Naive B cell (primary cell): ENCODE measurements around the gene SNED1. TPM values are rescaled to one million over a fixed set of nuclear protein-coding genes. Genes with fewer than 3 reads are reported as not detected.

Source experiments
- ATAC-seq, 2 donors: fragments of 150-1000 bp; cut with Tn5 transposase; 2 replicates each; pipeline ENCODE4 v1.10.0; 2021; ENCODE audit warnings: low read depth in 2 of 2, mild to moderate bottlenecking in 2 of 2, moderate library complexity in 2 of 2
- DNase-seq: peaks from one replicate; pipeline ENCODE4 v3.0.0; 2022
- H3K27ac Mint-ChIP-seq, 6 donors: one replicate each; pipeline ENCODE4 v1.8.0; 2020 to 2022; ENCODE audit warnings: mild to moderate bottlenecking in 6 of 6, mixed read lengths in 6 of 6, moderate library complexity in 5 of 6, inconsistent platforms in 2 of 6
- H3K27me3 Mint-ChIP-seq, 3 donors: one replicate each; pipeline ENCODE4 v1.8.0; 2021 to 2022; ENCODE audit warnings: mixed read lengths in 3 of 3, mild to moderate bottlenecking in 1 of 3
- H3K36me3 Mint-ChIP-seq, 2 donors: one replicate each; pipeline ENCODE4 v1.8.0; 2020 to 2022; ENCODE audit warnings: mixed read lengths in 2 of 2, inconsistent platforms in 1 of 2, mild to moderate bottlenecking in 1 of 2
- H3K4me1 Mint-ChIP-seq, 3 donors: one replicate each; pipeline ENCODE4 v1.8.0; 2020 to 2022; ENCODE audit warnings: mixed read lengths in 3 of 3, inconsistent platforms in 1 of 3, mild to moderate bottlenecking in 1 of 3, moderate library complexity in 1 of 3
- H3K4me3 Mint-ChIP-seq, 8 donors: one replicate each; pipeline ENCODE4 v1.8.0; 2020 to 2022; ENCODE audit warnings: mild to moderate bottlenecking in 8 of 8, mixed read lengths in 8 of 8, moderate library complexity in 8 of 8, inconsistent platforms in 2 of 8
- H3K9me3 Mint-ChIP-seq, 7 donors: one replicate each; pipeline ENCODE4 v1.8.0; 2020 to 2022; ENCODE audit warnings: mixed read lengths in 7 of 7, mild to moderate bottlenecking in 5 of 7, inconsistent platforms in 2 of 7, moderate library complexity in 1 of 7
- polyA plus RNA-seq, 6 donors: library from polyadenylated mRNA; unstranded; fragments of 300-500 nt; fragmentation: Illumina TruSeq; gene quantifications; one replicate each; pipeline ENCODE4 v1.2.3, GENCODE V29; 2021; ENCODE audit warnings: low read depth in 6 of 6

The SNED1 gene
- polyA plus RNA-seq, 6 donors from 2014 or later, result 0.75 to 3.2 (median 1.3) TPM

- H3K9me3 Mint-ChIP-seq, result no peaks in the 10 kb centered on the region
- H3K36me3 Mint-ChIP-seq, result no peaks in the 10 kb centered on the region
- H3K27ac Mint-ChIP-seq, result peak overlapping the region in 1 of 6 donors; percentile 30
- H3K4me3 Mint-ChIP-seq, result no peak overlapping the region
- ATAC-seq (no peak), DNase-seq (no peak)
- peaks cover 5 to 17% (median 15%) of the 10 kb centered on the region in 3 donors for H3K4me1 Mint-ChIP-seq
- H3K27me3 Mint-ChIP-seq, result peaks cover 0 to 8% (median 7%) of the 10 kb centered on the region in 3 donors
These were observed 69.9 kb downstream of the SNED1 start for GRCh38 chr2:241068136-241068941.

- ATAC-seq, result no peak
- H3K9me3 Mint-ChIP-seq, result no peaks in the 10 kb centered on the region
- peaks cover 1 to 12% (median 10%) of the 10 kb centered on the region in 3 donors for H3K4me1 Mint-ChIP-seq
- peaks cover 0 to 4% (median 3%) of the 10 kb centered on the region in 3 donors for H3K27me3 Mint-ChIP-seq
- H3K36me3 Mint-ChIP-seq, result no peaks in the 10 kb centered on the region
- H3K27ac Mint-ChIP-seq, result peak overlapping the region in 1 of 6 donors; percentile 30
- no peak overlapping the region for H3K4me3 Mint-ChIP-seq
- DNase-seq, result no peak
These were observed 70.8 kb downstream of the SNED1 start for GRCh38 chr2:241068942-241069810.

- Mint-ChIP-seq H3K9me3 (no peaks in the 10 kb centered on the region), H3K36me3 (peaks cover 0 to 2% of the 10 kb centered on the region in 2 donors), H3K4me3 (no peak overlapping the region), H3K27ac (no peak overlapping the region), H3K27me3 (no peaks in the 10 kb centered on the region), H3K4me1 (peaks cover 0 to 9% (median 7%) of the 10 kb centered on the region in 3 donors)
- ATAC-seq (no peak), DNase-seq (no peak)
These were observed 71.4 kb downstream of the SNED1 start for GRCh38 chr2:241069821-241070281.

- Mint-ChIP-seq H3K27ac (peak overlapping the region in 1 of 6 donors; percentile 80), H3K36me3 (peaks cover 0 to 5% of the 10 kb centered on the region in 2 donors), H3K4me3 (no peak overlapping the region), H3K27me3 (no peaks in the 10 kb centered on the region), H3K9me3 (no peaks in the 10 kb centered on the region), H3K4me1 (peaks cover 0 to 9% (median 7%) of the 10 kb centered on the region in 3 donors)
- ATAC-seq (no peak), DNase-seq (no peak)
These were observed 71.9 kb downstream of the SNED1 start for GRCh38 chr2:241070361-241070760.

GRCh38 chr2:241070811-241071676, 72.6 kb downstream of the SNED1 start:
- H3K27me3 Mint-ChIP-seq, result no peaks in the 10 kb centered on the region
- peaks cover 0 to 5% of the 10 kb centered on the region in 2 donors for H3K36me3 Mint-ChIP-seq
- DNase-seq, result no peak
- H3K9me3 Mint-ChIP-seq, result no peaks in the 10 kb centered on the region
- peak overlapping the region in 2 of 6 donors; percentile 59 to 80 for H3K27ac Mint-ChIP-seq
- no peak for ATAC-seq
- peaks cover 0 to 8% (median 7%) of the 10 kb centered on the region in 3 donors for H3K4me1 Mint-ChIP-seq
- peak overlapping the region in 1 of 8 donors; percentile 66 for H3K4me3 Mint-ChIP-seq

- no peaks in the 10 kb centered on the region for H3K9me3 Mint-ChIP-seq
- no peak overlapping the region for H3K4me3 Mint-ChIP-seq
- H3K4me1 Mint-ChIP-seq, result peaks cover 0 to 7% (median 4%) of the 10 kb centered on the region in 3 donors
- no peak overlapping the region for H3K27ac Mint-ChIP-seq
- H3K36me3 Mint-ChIP-seq, result peaks cover 0 to 5% of the 10 kb centered on the region in 2 donors
- DNase-seq (no peak), ATAC-seq (no peak)
- H3K27me3 Mint-ChIP-seq, result no peaks in the 10 kb centered on the region
These were observed 73.3 kb downstream of the SNED1 start for GRCh38 chr2:241071677-241072111.

- no peak for ATAC-seq
- Mint-ChIP-seq H3K4me3 (no peak overlapping the region), H3K9me3 (no peaks in the 10 kb centered on the region), H3K4me1 (peaks cover 0 to 8% (median 4%) of the 10 kb centered on the region in 3 donors), H3K27me3 (no peaks in the 10 kb centered on the region), H3K36me3 (peaks cover 0 to 5% of the 10 kb centered on the region in 2 donors), H3K27ac (no peak overlapping the region)
- DNase-seq, result no peak
These were observed 73.7 kb downstream of the SNED1 start for GRCh38 chr2:241072151-241072550.

GRCh38 chr2:241072553-241073165, 74.2 kb downstream of the SNED1 start:
- H3K27ac Mint-ChIP-seq, result peak overlapping the region in 3 of 6 donors; percentile 76 to 81 (median 80)
- peaks cover 0 to 5% of the 10 kb centered on the region in 2 donors for H3K36me3 Mint-ChIP-seq
- H3K27me3 Mint-ChIP-seq, result no peaks in the 10 kb centered on the region
- H3K4me3 Mint-ChIP-seq, result no peak overlapping the region
- H3K9me3 Mint-ChIP-seq, result no peaks in the 10 kb centered on the region
- H3K4me1 Mint-ChIP-seq, result peaks cover 2 to 12% (median 9%) of the 10 kb centered on the region in 3 donors
- no peak for ATAC-seq
- no peak for DNase-seq

- DNase-seq (no peak), ATAC-seq (no peak)
- Mint-ChIP-seq H3K9me3 (no peaks in the 10 kb centered on the region), H3K36me3 (peaks cover 0 to 5% of the 10 kb centered on the region in 2 donors), H3K4me1 (peaks cover 5 to 12% (median 9%) of the 10 kb centered on the region in 3 donors), H3K27me3 (no peaks in the 10 kb centered on the region), H3K4me3 (no peak overlapping the region), H3K27ac (no peak overlapping the region)
These were observed 75.0 kb downstream of the SNED1 start for GRCh38 chr2:241073166-241074064.

- Mint-ChIP-seq H3K9me3 (no peaks in the 10 kb centered on the region), H3K27ac (no peak overlapping the region), H3K36me3 (peaks cover 0 to 5% of the 10 kb centered on the region in 2 donors), H3K27me3 (no peaks in the 10 kb centered on the region), H3K4me3 (no peak overlapping the region), H3K4me1 (peaks cover 9 to 12% (median 11%) of the 10 kb centered on the region in 3 donors)
- ATAC-seq (no peak), DNase-seq (no peak)
These were observed 75.8 kb downstream of the SNED1 start for GRCh38 chr2:241074065-241074818.

- H3K36me3 Mint-ChIP-seq, result peaks cover 0 to 5% of the 10 kb centered on the region in 2 donors
- DNase-seq (no peak), ATAC-seq (no peak)
- H3K4me3 Mint-ChIP-seq, result no peak overlapping the region
- H3K27me3 Mint-ChIP-seq, result no peaks in the 10 kb centered on the region
- peaks cover 9 to 12% (median 11%) of the 10 kb centered on the region in 3 donors for H3K4me1 Mint-ChIP-seq
- H3K27ac Mint-ChIP-seq, result no peak overlapping the region
- H3K9me3 Mint-ChIP-seq, result no peaks in the 10 kb centered on the region
These were observed 76.6 kb downstream of the SNED1 start for GRCh38 chr2:241074901-241075540.
